Measurements from ENCODE around the gene NARS2. TPM values are rescaled to one million over a fixed set of nuclear protein-coding genes. Genes with fewer than 3 reads are reported as not detected.

The NARS2 gene
- total and polyA plus RNA-seq, 8 donors, result 5.1 to 15.0 (median 7.9) TPM

DNA sequence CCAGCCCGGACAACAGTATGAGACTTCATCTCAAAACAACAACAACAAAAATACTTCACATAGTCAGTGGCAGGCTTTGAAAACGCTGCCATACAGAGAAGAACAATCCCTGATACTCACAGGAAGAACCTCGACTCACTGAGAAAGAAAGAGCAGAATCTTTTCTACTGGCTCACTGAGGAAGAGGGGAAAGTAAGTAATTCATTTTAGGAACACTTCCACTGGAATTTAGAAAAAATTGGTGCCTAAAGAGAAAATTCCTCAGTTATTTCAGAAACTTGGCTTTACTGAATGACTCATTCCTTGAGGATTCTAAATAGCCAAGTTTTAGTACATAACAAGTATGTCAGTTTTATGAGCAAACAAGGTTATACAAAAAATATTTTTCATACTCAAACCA, 12.3 kb downstream of the NARS2 start:
- no peak for TF ChIP-seq CTCF (IDR thresholded peaks at IDR 0.05)
- WGBS, 2 donors, result 76 to 81% methylated on average over 3 of the region's 3 CpGs
- Histone ChIP-seq H3K4me1 (peaks cover 0 to 21% (median 9%) of the 10 kb centered on the region in 3 donors), H3K9me3 (no peaks in the 10 kb centered on the region), H3K4me3 (no peak overlapping the region), H3K36me3 (no peaks in the 10 kb centered on the region), H3K27me3 (no peaks in the 10 kb centered on the region), H3K27ac (peak overlapping the region in 1 of 4 donors; percentile 2)
- DNase-seq (no peak), FAIRE-seq (no peak), ATAC-seq (no peak)
- intact Hi-C loops (cut with DNase I), result loop anchor here in 1 of 3 donors (5.0 kb wide), 1 partner anchor 335 kb away; no protein-coding TSS in a partner anchor

- DNase-seq, result no peak
- ATAC-seq, result peak in 3 of 4 donors; percentile 61 to 67 (median 66)
- FAIRE-seq, result no peak
Observed at GRCh38 chr11:78560826-78561484, 13.7 kb downstream of the NARS2 start.

GRCh38 chr11:78560153-78560552, 14.5 kb downstream of the NARS2 start:
- H3K9me3 ChIP-seq, result no peaks in the 10 kb centered on the region
- no peak for TF ChIP-seq CTCF (IDR thresholded peaks at IDR 0.05)
- no peaks in the 10 kb centered on the region for H3K36me3 ChIP-seq
- 85 to 87% methylated on average over 3 of the region's 3 CpGs for WGBS, 2 donors
- ATAC-seq, result no peak
- H3K27me3 ChIP-seq, result no peaks in the 10 kb centered on the region
- peaks cover 0 to 21% (median 9%) of the 10 kb centered on the region in 3 donors for H3K4me1 ChIP-seq
- no peak overlapping the region for H3K4me3 ChIP-seq
- no peak for DNase-seq
- FAIRE-seq, result no peak
- peak overlapping the region in 2 of 4 donors; percentile 25 to 30 for H3K27ac ChIP-seq
- intact Hi-C loops (cut with DNase I), result loop anchor here in 1 of 3 donors (5.0 kb wide), 1 partner anchor 333 kb away; no protein-coding TSS in a partner anchor

More at GRCh38 chr11:78560826-78561484, 13.7 kb downstream of the NARS2 start:
- Histone ChIP-seq H3K4me3 (no peak overlapping the region), H3K36me3 (no peaks in the 10 kb centered on the region), H3K27me3 (no peaks in the 10 kb centered on the region), H3K4me1 (peaks cover 0 to 21% (median 9%) of the 10 kb centered on the region in 3 donors), H3K27ac (peak overlapping the region in 3 of 4 donors; percentile 1 to 30 (median 25)), H3K9me3 (no peaks in the 10 kb centered on the region)
- WGBS, 2 donors, result 4 to 6% methylated on average over 8 of the region's 8 CpGs
- no peak for TF ChIP-seq CTCF (IDR thresholded peaks at IDR 0.05)
- intact Hi-C loops (cut with DNase I), result loop anchor here in 1 of 3 donors (5.0 kb wide), 1 partner anchor 334 kb away; no protein-coding TSS in a partner anchor

DNA sequence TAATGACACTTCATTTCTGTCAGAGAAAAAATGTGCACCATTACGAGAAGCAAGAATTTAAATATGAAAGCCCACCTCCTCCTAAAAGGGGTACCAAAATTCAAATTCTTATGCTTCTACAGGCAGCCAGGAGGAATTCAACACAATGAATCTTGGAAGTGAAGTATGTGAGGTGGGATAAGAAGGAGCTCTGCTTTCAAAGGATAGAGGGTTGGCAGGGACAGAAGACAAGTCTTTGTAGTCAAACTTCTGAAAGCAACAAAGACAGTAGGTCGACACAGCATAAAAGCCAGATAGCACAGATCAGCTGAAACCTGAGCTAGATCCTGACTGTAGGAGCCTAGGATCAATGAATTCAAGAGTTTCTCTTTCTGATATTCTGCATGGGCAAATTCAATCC, 17.4 kb downstream of the NARS2 start:
- Histone ChIP-seq H3K36me3 (no peaks in the 10 kb centered on the region), H3K9me3 (no peaks in the 10 kb centered on the region), H3K4me1 (peaks cover 0 to 21% (median 9%) of the 10 kb centered on the region in 3 donors), H3K4me3 (no peak overlapping the region), H3K27me3 (no peaks in the 10 kb centered on the region), H3K27ac (no peak overlapping the region)
- ATAC-seq (no peak), DNase-seq (no peak), FAIRE-seq (no peak)
- intact Hi-C loops (cut with DNase I), result loop anchor here in 1 of 3 donors (5.0 kb wide), 1 partner anchor 330 kb away; no protein-coding TSS in a partner anchor
- no peak for TF ChIP-seq CTCF (IDR thresholded peaks at IDR 0.05)
- WGBS, 2 donors, result 78 to 85% methylated on average over 2 of the region's 2 CpGs

- Histone ChIP-seq H3K27ac (no peak overlapping the region), H3K4me1 (peaks cover under 1 to 6% (median 4%) of the 10 kb centered on the region in 3 donors), H3K27me3 (no peaks in the 10 kb centered on the region), H3K4me3 (no peak overlapping the region), H3K36me3 (no peaks in the 10 kb centered on the region), H3K9me3 (no peaks in the 10 kb centered on the region)
- intact Hi-C loops (cut with DNase I), result loop anchor here in 1 of 3 donors (5.0 kb wide), 1 partner anchor 328 kb away; no protein-coding TSS in a partner anchor
- FAIRE-seq, result no peak
- no peak for ATAC-seq
- TF ChIP-seq CTCF (IDR thresholded peaks at IDR 0.05), result no peak
- 88 to 90% methylated on average over 3 of the region's 3 CpGs for WGBS, 2 donors
- DNase-seq, result no peak
Observed at GRCh38 chr11:78555592-78555991, 19.1 kb downstream of the NARS2 start.
